K562 (cell line): ENCODE data around the gene COX6B2. TPM values are rescaled to one million over a fixed set of nuclear protein-coding genes. Genes with fewer than 3 reads are reported as not detected.

ENCODE experiments used
- AFF1 ChIP-seq, 2 experiments: fragments of 450-650 bp; IDR thresholded peaks; 2 replicates each; pipeline ENCODE4 v1.6.1; 2018; ENCODE audit warnings: mild to moderate bottlenecking in 2 of 2, low read depth in 1 of 2; ENCODE audit not compliant: partially characterized antibody in 2 of 2
- CHD1 ChIP-seq: fragments of 200-600 bp; sonication (generic); IDR thresholded peaks from one replicate; pipeline ENCODE4 v1.6.1; 2012; ENCODE audit warnings: mild to moderate bottlenecking, moderate library complexity, low read length, inconsistent platforms
- FOXK1 ChIP-seq: sonication (generic); formaldehyde crosslinking; IDR thresholded peaks from 2 replicates; pipeline ENCODE4 v1.8.0; 2022; ENCODE audit warnings: missing genetic modification reagents, mild to moderate bottlenecking, borderline replicate concordance
- GABPB1 ChIP-seq: sonication (generic); formaldehyde crosslinking; IDR thresholded peaks from 2 replicates; pipeline ENCODE4 v1.8.0; 2022; ENCODE audit warnings: mild to moderate bottlenecking, missing genetic modification reagents
- MEF2A ChIP-seq: IDR thresholded peaks from 2 replicates; pipeline ENCODE4 v1.6.1; 2011; ENCODE audit warnings: low read depth, mild to moderate bottlenecking, low read length, moderate library complexity; ENCODE audit not compliant: control insufficient read depth
- RAD51 ChIP-seq: fragments of 450-650 bp; IDR thresholded peaks from 2 replicates; pipeline ENCODE4 v1.7.1; 2016; ENCODE audit warnings: low read depth, mild to moderate bottlenecking, borderline replicate concordance
- SPI1 ChIP-seq: IDR thresholded peaks from 2 replicates; pipeline ENCODE4 v1.6.1; 2011; ENCODE audit warnings: low read depth, low read length, control low read depth, borderline replicate concordance
- SREBF1 ChIP-seq: fragments of 150-350 bp; IDR thresholded peaks from 2 replicates; pipeline ENCODE4 v1.6.1; 2014; ENCODE audit warnings: antibody characterized with exemption, low read depth, low read length, borderline replicate concordance
- ZNF282 ChIP-seq: sonication (generic); formaldehyde crosslinking; IDR thresholded peaks from 2 replicates; pipeline ENCODE4 v1.8.1; 2023; ENCODE audit warnings: missing genetic modification reagents
- ZNF41 ChIP-seq: fragments of 250-450 bp; sonication (Bioruptor Pico); conservative IDR thresholded peaks from 2 replicates; pipeline ENCODE4 v1.4.0; 2020; ENCODE audit warnings: mild to moderate bottlenecking
- polyA plus RNA-seq, 8 experiments: library from polyadenylated mRNA; depleted of rRNA in 4 of 8; stranded (reverse) in 5 of 8; unstranded in 3 of 8; fragments of >200 nt; fragmentation: Nextera tagmentation in 2 of 8; fragmentation: Illumina TruSeq in 1 of 8; extraction: Ambion mirVana in 2 of 8; extraction: Trizol in 1 of 8; gene quantifications; 2 replicates each; pipeline versions ENCODE4 v1.2.1 to v1.2.3, GENCODE V29; 2011 to 2014; ENCODE audit warnings: inconsistent platforms in 1 of 8, missing spikeins in 1 of 8
- total RNA-seq, 7 experiments: library from RNA; depleted of rRNA in 6 of 7; stranded (reverse); fragments of >200 nt in 6 of 7; fragmentation: Illumina TruSeq in 2 of 7; extraction: Trizol in 2 of 7; gene quantifications; 2 replicates each; pipeline versions ENCODE4 v1.2.1 to v1.2.3, GENCODE V29; 2011 to 2021; ENCODE audit warnings: low replicate concordance in 1 of 7
- TF ChIP-seq, protein P1 (sequence below): fragments of 250-450 bp; sonication (Bioruptor Pico); IDR thresholded peaks from 2 replicates; pipeline ENCODE4 v1.4.0; 2020; ENCODE audit warnings: mild to moderate bottlenecking, moderate library complexity, borderline replicate concordance
- TF ChIP-seq, protein P2 (sequence below): fragments of 250-450 bp; sonication (Bioruptor Pico); IDR thresholded peaks from 2 replicates; pipeline ENCODE4 v1.8.0; 2021; ENCODE audit warnings: borderline replicate concordance, mild to moderate bottlenecking, moderate library complexity; ENCODE audit not compliant: poor library complexity, severe bottlenecking
- TF ChIP-seq, protein P3 (sequence below): fragments of 250-450 bp; sonication (Bioruptor Pico); IDR thresholded peaks from 2 replicates; pipeline ENCODE4 v1.8.0; 2021; ENCODE audit warnings: mild to moderate bottlenecking, moderate library complexity
- TF ChIP-seq, protein P4 (sequence below), 2 experiments: IDR thresholded peaks in 1 of 2; conservative IDR thresholded peaks in 1 of 2; 2 replicates each; pipeline ENCODE4 v1.6.1; 2016; ENCODE audit warnings: low read depth in 2 of 2, mild to moderate bottlenecking in 1 of 2, missing compliant biosample characterization in 1 of 2, missing genetic modification characterization in 1 of 2, moderate library complexity in 1 of 2

The COX6B2 gene
- total and polyA plus RNA-seq, 9 of the 15 experiments (the other 6 are each of a cell fraction or from before 2014, with no cell fraction given), result 0.40 to 2.5 (median 0.83) TPM

- no peak for TF ChIP-seq CHD1
- TF ChIP-seq AFF1 (IDR thresholded peaks at IDR 0.05; ENCODE audit: low read depth in 1 of 2, partially characterized antibody in 2 of 2), result peak in 1 of 2 experiments; percentile 99
- TF ChIP-seq, protein P1, sequence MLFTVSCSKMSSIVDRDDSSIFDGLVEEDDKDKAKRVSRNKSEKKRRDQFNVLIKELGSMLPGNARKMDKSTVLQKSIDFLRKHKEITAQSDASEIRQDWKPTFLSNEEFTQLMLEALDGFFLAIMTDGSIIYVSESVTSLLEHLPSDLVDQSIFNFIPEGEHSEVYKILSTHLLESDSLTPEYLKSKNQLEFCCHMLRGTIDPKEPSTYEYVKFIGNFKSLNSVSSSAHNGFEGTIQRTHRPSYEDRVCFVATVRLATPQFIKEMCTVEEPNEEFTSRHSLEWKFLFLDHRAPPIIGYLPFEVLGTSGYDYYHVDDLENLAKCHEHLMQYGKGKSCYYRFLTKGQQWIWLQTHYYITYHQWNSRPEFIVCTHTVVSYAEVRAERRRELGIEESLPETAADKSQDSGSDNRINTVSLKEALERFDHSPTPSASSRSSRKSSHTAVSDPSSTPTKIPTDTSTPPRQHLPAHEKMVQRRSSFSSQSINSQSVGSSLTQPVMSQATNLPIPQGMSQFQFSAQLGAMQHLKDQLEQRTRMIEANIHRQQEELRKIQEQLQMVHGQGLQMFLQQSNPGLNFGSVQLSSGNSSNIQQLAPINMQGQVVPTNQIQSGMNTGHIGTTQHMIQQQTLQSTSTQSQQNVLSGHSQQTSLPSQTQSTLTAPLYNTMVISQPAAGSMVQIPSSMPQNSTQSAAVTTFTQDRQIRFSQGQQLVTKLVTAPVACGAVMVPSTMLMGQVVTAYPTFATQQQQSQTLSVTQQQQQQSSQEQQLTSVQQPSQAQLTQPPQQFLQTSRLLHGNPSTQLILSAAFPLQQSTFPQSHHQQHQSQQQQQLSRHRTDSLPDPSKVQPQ, result no peak
- TF ChIP-seq SPI1, result 0 out of 2 replicates have a peak, but pooled peaks have one; percentile 11
- TF ChIP-seq, protein P2, sequence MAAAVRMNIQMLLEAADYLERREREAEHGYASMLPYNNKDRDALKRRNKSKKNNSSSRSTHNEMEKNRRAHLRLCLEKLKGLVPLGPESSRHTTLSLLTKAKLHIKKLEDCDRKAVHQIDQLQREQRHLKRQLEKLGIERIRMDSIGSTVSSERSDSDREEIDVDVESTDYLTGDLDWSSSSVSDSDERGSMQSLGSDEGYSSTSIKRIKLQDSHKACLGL, result no peak
- TF ChIP-seq, protein P3, sequence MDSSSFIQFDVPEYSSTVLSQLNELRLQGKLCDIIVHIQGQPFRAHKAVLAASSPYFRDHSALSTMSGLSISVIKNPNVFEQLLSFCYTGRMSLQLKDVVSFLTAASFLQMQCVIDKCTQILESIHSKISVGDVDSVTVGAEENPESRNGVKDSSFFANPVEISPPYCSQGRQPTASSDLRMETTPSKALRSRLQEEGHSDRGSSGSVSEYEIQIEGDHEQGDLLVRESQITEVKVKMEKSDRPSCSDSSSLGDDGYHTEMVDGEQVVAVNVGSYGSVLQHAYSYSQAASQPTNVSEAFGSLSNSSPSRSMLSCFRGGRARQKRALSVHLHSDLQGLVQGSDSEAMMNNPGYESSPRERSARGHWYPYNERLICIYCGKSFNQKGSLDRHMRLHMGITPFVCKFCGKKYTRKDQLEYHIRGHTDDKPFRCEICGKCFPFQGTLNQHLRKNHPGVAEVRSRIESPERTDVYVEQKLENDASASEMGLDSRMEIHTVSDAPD, result no peak
- no peak for TF ChIP-seq FOXK1 (CRISPR knock-in tag)
- TF ChIP-seq ZNF282 (CRISPR knock-in tag), result no peak
- TF ChIP-seq, protein P4, sequence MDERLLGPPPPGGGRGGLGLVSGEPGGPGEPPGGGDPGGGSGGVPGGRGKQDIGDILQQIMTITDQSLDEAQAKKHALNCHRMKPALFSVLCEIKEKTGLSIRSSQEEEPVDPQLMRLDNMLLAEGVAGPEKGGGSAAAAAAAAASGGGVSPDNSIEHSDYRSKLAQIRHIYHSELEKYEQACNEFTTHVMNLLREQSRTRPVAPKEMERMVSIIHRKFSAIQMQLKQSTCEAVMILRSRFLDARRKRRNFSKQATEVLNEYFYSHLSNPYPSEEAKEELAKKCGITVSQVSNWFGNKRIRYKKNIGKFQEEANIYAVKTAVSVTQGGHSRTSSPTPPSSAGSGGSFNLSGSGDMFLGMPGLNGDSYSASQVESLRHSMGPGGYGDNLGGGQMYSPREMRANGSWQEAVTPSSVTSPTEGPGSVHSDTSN (CRISPR knock-in tag; IDR thresholded peaks at IDR 0.05; ENCODE audit: low read depth), result no peak
- TF ChIP-seq, protein P4 (tag; conservative IDR thresholded peaks at IDR 0.05; ENCODE audit: low read depth), result 0 out of 2 replicates have a peak, but pooled peaks have one; percentile 7
- TF ChIP-seq ZNF41 (CRISPR knock-in tag), result no peak
- TF ChIP-seq RAD51, result no peak
- TF ChIP-seq SREBF1, result peak; percentile 54; the same call in 1 of the 2 replicates
- TF ChIP-seq MEF2A, result no peak
- peak; percentile 74; the same call in 1 of the 2 replicates for TF ChIP-seq GABPB1 (CRISPR knock-in tag)
Observed at GRCh38 chr19:55305491-55305890, 49.0 kb downstream of the COX6B2 start (continued).
